Dendritic cell treated with granulocyte-macrophage colony-stimulating factor and Interleukin-4, amounts not matched to agents 40 ng/mL and 50 ng/mL, for 4 days (primary cell): ENCODE measurements around the gene RASL12.
A peak's percentile ranks its signal among the peaks of the same experiment; 100 is the strongest.
"Not testable (repeated sequence)": the region's sequence is repeated elsewhere in the genome, so short reads cannot be mapped to it uniquely, and the experiment has no call there.

Source experiments
- H3K27ac Mint-ChIP-seq: one replicate; pipeline ENCODE4 v1.8.0; 2022; ENCODE audit warnings: mild to moderate bottlenecking, mixed read lengths
- H3K27me3 Mint-ChIP-seq: one replicate; pipeline ENCODE4 v1.8.0; 2022; ENCODE audit warnings: mild to moderate bottlenecking, mixed read lengths
- H3K36me3 Mint-ChIP-seq: one replicate; pipeline ENCODE4 v1.8.0; 2022; ENCODE audit warnings: low read depth, mixed read lengths
- H3K4me1 Mint-ChIP-seq: one replicate; pipeline ENCODE4 v1.8.0; 2022; ENCODE audit warnings: low read depth, mixed read lengths
- H3K4me3 Mint-ChIP-seq: one replicate; pipeline ENCODE4 v1.8.0; 2022; ENCODE audit warnings: mild to moderate bottlenecking, moderate library complexity, mixed read lengths
- H3K9me3 Mint-ChIP-seq: one replicate; pipeline ENCODE4 v1.8.0; 2022; ENCODE audit warnings: mixed read lengths
- intact Hi-C: fragments of 100-400 bp; cut with micrococcal nuclease; formaldehyde crosslinking; loops from one replicate; pipeline ENCODE4 v1.15.0; 2022

Gene RASL12

GRCh38 chr15:65048241-65048640 lies 19.6 kb downstream of the RASL12 start:
- Mint-ChIP-seq H3K36me3 (no peaks in the 10 kb centered on the region), H3K27me3 (peaks cover 16% of the 10 kb centered on the region), H3K27ac (no peak overlapping the region), H3K4me3 (no peak overlapping the region), H3K4me1 (peaks cover 27% of the 10 kb centered on the region), H3K9me3 (no peaks in the 10 kb centered on the region)
- intact Hi-C loops, result no loop called here

- Mint-ChIP-seq H3K4me1 (peaks cover 30% of the 10 kb centered on the region), H3K4me3 (peak within 1 kb of the TSS; percentile 17), H3K36me3 (no peaks in the 10 kb centered on the region), H3K27ac (no peak within 1 kb of the TSS), H3K9me3 (no peaks in the 10 kb centered on the region), H3K27me3 (peaks cover 14% of the 10 kb centered on the region)
- intact Hi-C loops, result no loop called here
Observed at GRCh38 chr15:65044724-65045481, 22.9 kb downstream of the RASL12 start, which contains the start of gene SLC51B. Gene SLC51B, plus strand, starts transcription at chr15:65045387. Its CDS starts 4,618 bp downstream, at chr15:65050005.

GRCh38 chr15:65044218-65044617 lies 23.6 kb downstream of the RASL12 start:
- H3K36me3 Mint-ChIP-seq, H3K27ac Mint-ChIP-seq, intact Hi-C loops, H3K9me3 Mint-ChIP-seq: not testable (repeated sequence)
- H3K4me3 Mint-ChIP-seq, result peak overlapping the region; percentile 17
- H3K27me3 Mint-ChIP-seq, result peaks cover 10% of the 10 kb centered on the region
- peaks cover 23% of the 10 kb centered on the region for H3K4me1 Mint-ChIP-seq

GRCh38 chr15:65042776-65043327 lies 24.9 kb downstream of the RASL12 start:
- Mint-ChIP-seq H3K9me3 (no peaks in the 10 kb centered on the region), H3K27ac (no peak overlapping the region), H3K27me3 (peaks cover 10% of the 10 kb centered on the region), H3K4me3 (no peak overlapping the region), H3K36me3 (no peaks in the 10 kb centered on the region), H3K4me1 (peaks cover 22% of the 10 kb centered on the region)
- intact Hi-C loops, result no loop called here

GRCh38 chr15:65041787-65042186 lies 26.0 kb downstream of the RASL12 start:
- intact Hi-C loops, result no loop called here
- H3K27me3 Mint-ChIP-seq, result peaks cover 9% of the 10 kb centered on the region
- no peak overlapping the region for H3K27ac Mint-ChIP-seq
- H3K36me3 Mint-ChIP-seq, result no peaks in the 10 kb centered on the region
- no peak overlapping the region for H3K4me3 Mint-ChIP-seq
- H3K9me3 Mint-ChIP-seq, result no peaks in the 10 kb centered on the region
- peaks cover 22% of the 10 kb centered on the region for H3K4me1 Mint-ChIP-seq

- peaks cover 8% of the 10 kb centered on the region for H3K27me3 Mint-ChIP-seq
- intact Hi-C loops, result no loop called here
- H3K9me3 Mint-ChIP-seq, result no peaks in the 10 kb centered on the region
- no peak overlapping the region for H3K4me3 Mint-ChIP-seq
- no peaks in the 10 kb centered on the region for H3K36me3 Mint-ChIP-seq
- H3K4me1 Mint-ChIP-seq, result peaks cover 22% of the 10 kb centered on the region
- H3K27ac Mint-ChIP-seq, result no peak overlapping the region
Observed at GRCh38 chr15:65040461-65040860, 27.3 kb downstream of the RASL12 start.

GRCh38 chr15:65038836-65039235 lies 29.0 kb downstream of the RASL12 start:
- intact Hi-C loops, result no loop called here
- Mint-ChIP-seq H3K27me3 (peaks cover 5% of the 10 kb centered on the region), H3K4me3 (no peak overlapping the region), H3K36me3 (no peaks in the 10 kb centered on the region), H3K4me1 (peaks cover 16% of the 10 kb centered on the region), H3K9me3 (no peaks in the 10 kb centered on the region), H3K27ac (no peak overlapping the region)

GRCh38 chr15:65038428-65038827 lies 29.4 kb downstream of the RASL12 start:
- H3K36me3 Mint-ChIP-seq, result no peaks in the 10 kb centered on the region
- no peaks in the 10 kb centered on the region for H3K9me3 Mint-ChIP-seq
- intact Hi-C loops, result no loop called here
- H3K4me3 Mint-ChIP-seq, result no peak overlapping the region
- H3K4me1 Mint-ChIP-seq, result peaks cover 16% of the 10 kb centered on the region
- H3K27me3 Mint-ChIP-seq, result peaks cover 5% of the 10 kb centered on the region
- H3K27ac Mint-ChIP-seq, result no peak overlapping the region

- Mint-ChIP-seq H3K36me3 (no peaks in the 10 kb centered on the region), H3K27ac (no peak overlapping the region), H3K9me3 (no peaks in the 10 kb centered on the region), H3K27me3 (peaks cover 9% of the 10 kb centered on the region), H3K4me1 (peaks cover 16% of the 10 kb centered on the region), H3K4me3 (no peak overlapping the region)
- intact Hi-C loops, result no loop called here
Observed at GRCh38 chr15:65037309-65037708, 30.5 kb downstream of the RASL12 start.

- peaks cover 19% of the 10 kb centered on the region for H3K27me3 Mint-ChIP-seq
- H3K27ac Mint-ChIP-seq, result no peak overlapping the region
- no peaks in the 10 kb centered on the region for H3K9me3 Mint-ChIP-seq
- intact Hi-C loops, result loop anchor here (5.0 kb wide), 1 partner anchor 302 kb away; no protein-coding TSS in a partner anchor
- H3K36me3 Mint-ChIP-seq, result no peaks in the 10 kb centered on the region
- peaks cover 19% of the 10 kb centered on the region for H3K4me1 Mint-ChIP-seq
- no peak overlapping the region for H3K4me3 Mint-ChIP-seq
Observed at GRCh38 chr15:65034719-65035118, 33.1 kb downstream of the RASL12 start.

GRCh38 chr15:65033659-65034269 lies 34.0 kb downstream of the RASL12 start:
- H3K36me3 Mint-ChIP-seq, result peaks cover 3% of the 10 kb centered on the region
- H3K4me1 Mint-ChIP-seq, result peaks cover 19% of the 10 kb centered on the region
- no peaks in the 10 kb centered on the region for H3K9me3 Mint-ChIP-seq
- H3K27ac Mint-ChIP-seq, result no peak overlapping the region
- intact Hi-C loops, result loop anchor here (2.0 to 5.0 kb wide), 2 partner anchors 67 to 301 kb away; no protein-coding TSS in a partner anchor
- no peak overlapping the region for H3K4me3 Mint-ChIP-seq
- H3K27me3 Mint-ChIP-seq, result peaks cover 19% of the 10 kb centered on the region

GRCh38 chr15:65032801-65033537 lies 34.8 kb downstream of the RASL12 start:
- peak overlapping the region; percentile 67 for H3K27ac Mint-ChIP-seq
- H3K27me3 Mint-ChIP-seq, result peaks cover 19% of the 10 kb centered on the region
- peaks cover 10% of the 10 kb centered on the region for H3K36me3 Mint-ChIP-seq
- H3K4me1 Mint-ChIP-seq, result peaks cover 26% of the 10 kb centered on the region
- intact Hi-C loops, result loop anchor here (2.0 to 5.0 kb wide), 2 partner anchors 68 to 301 kb away; no protein-coding TSS in a partner anchor
- no peak overlapping the region for H3K4me3 Mint-ChIP-seq
- no peaks in the 10 kb centered on the region for H3K9me3 Mint-ChIP-seq

GRCh38 chr15:65029736-65030208 lies 38.0 kb downstream of the RASL12 start:
- Mint-ChIP-seq H3K27ac (peak overlapping the region; percentile 80), H3K4me1 (peaks cover 44% of the 10 kb centered on the region), H3K4me3 (peak overlapping the region; percentile 82), H3K36me3 (peaks cover 33% of the 10 kb centered on the region), H3K27me3 (peaks cover 19% of the 10 kb centered on the region), H3K9me3 (no peaks in the 10 kb centered on the region)
- intact Hi-C loops, result loop anchor here (5.0 kb wide), 2 partner anchors 47 to 297 kb away; no protein-coding TSS in a partner anchor
